HCT116 (cell line): ENCODE data around the gene PSMB5. TPM values are rescaled to one million over a fixed set of nuclear protein-coding genes. Genes with fewer than 3 reads are reported as not detected.

Source experiments
- ATAC-seq: fragments of 200-7000 bp; cut with Tn5 transposase; 2 replicates; pipeline ENCODE4 v1.9.1; 2020; ENCODE audit warnings: mild to moderate bottlenecking, moderate library complexity
- Bru-seq: library from RNA; stranded (reverse); fragments of 400-500 nt; gene quantifications from one replicate; lab custom pipeline; 2021; lab: Mats Ljungman, UMichigan
- BruChase-seq, 2 experiments: library from RNA; stranded (reverse); fragments of 400-500 nt; gene quantifications; one replicate each; lab custom pipeline; 2021; lab: Mats Ljungman, UMichigan
- BruUV-seq: library from RNA; stranded (reverse); fragments of 400-500 nt; replicated peaks from 2 replicates; lab custom pipeline; 2021; lab: Mats Ljungman, UMichigan
- CTCF ChIA-PET: fragments of 300-600 bp; sonication (Branson Sonifier 250); formaldehyde crosslinking; loops from one replicate; lab custom pipeline; 2021; ENCODE audit warnings: antibody characterized with exemption; lab: Charles Lee
- POLR2A ChIA-PET: fragments of 300-600, 350-600 bp; sonication (Branson Sonifier 250); formaldehyde crosslinking; loops from one replicate; lab custom pipeline; 2021; ENCODE audit warnings: antibody characterized with exemption; lab: Charles Lee
- RAD21 ChIA-PET, 2 experiments: fragments of 300-600 bp; sonication (Branson Sonifier 250); formaldehyde crosslinking; loops; one replicate each; lab custom pipeline; 2023; ENCODE audit warnings: low total read pairs in 2 of 2; ENCODE audit not compliant: uncharacterized antibody in 2 of 2, unreplicated experiment in 2 of 2, low non-redundant PET in 1 of 2; lab: Charles Lee
- DNase-seq: peaks from one replicate; pipeline ENCODE4 v3.0.0-alpha.2; 2010; ENCODE audit warnings: low read depth, low spot score
- H2AFZ ChIP-seq: fragments of 200-600 bp; shearing (Covaris generic), sonication (generic); 2 replicates; pipeline ENCODE4 v1.6.1; 2017; ENCODE audit warnings: low read depth, mixed run types, mixed read lengths, antibody characterized with exemption, low read length; ENCODE audit not compliant: poor library complexity, severe bottlenecking
- H3K27ac ChIP-seq: 2 replicates; pipeline ENCODE4 v1.5.1; 2012; ENCODE audit warnings: low read depth, low read length
- H3K27me3 ChIP-seq: fragments of 200-600 bp; sonication (generic); 2 replicates; pipeline ENCODE4 v1.6.1; 2016; ENCODE audit warnings: mixed run types, low read length, mixed read lengths; ENCODE audit not compliant: insufficient read depth
- H3K36me3 ChIP-seq, 2 experiments: fragments of 200-500 bp in 1 of 2; fragments of 200-600 bp in 1 of 2; sonication (Bioruptor generic) in 1 of 2; sonication (generic) in 1 of 2; 2 replicates each; pipeline versions ENCODE4 v1.5.1 to v1.6.1; 2014 to 2016; ENCODE audit warnings: low read length in 2 of 2, inconsistent platforms in 1 of 2, mixed read lengths in 1 of 2, mixed run types in 1 of 2; ENCODE audit not compliant: insufficient read depth in 2 of 2, control insufficient read depth in 1 of 2
- H3K4me1 ChIP-seq, 2 experiments: fragments of 200-600 bp in 1 of 2; sonication (generic) in 1 of 2; 2 replicates each; pipeline versions ENCODE4 v1.5.1 to v1.6.1; 2012 to 2017; ENCODE audit warnings: low read length in 2 of 2, inconsistent platforms in 1 of 2, mild to moderate bottlenecking in 1 of 2, mixed read lengths in 1 of 2, mixed run types in 1 of 2, moderate library complexity in 1 of 2; ENCODE audit not compliant: insufficient read depth in 2 of 2, control insufficient read depth in 1 of 2
- H3K4me2 ChIP-seq: fragments of 200-600 bp; sonication (generic); 2 replicates; pipeline ENCODE4 v1.6.1; 2017; ENCODE audit warnings: mixed run types, low read length, mixed read lengths
- H3K4me3 ChIP-seq, 2 experiments: fragments of 200-600 bp in 1 of 2; sonication (generic) in 1 of 2; replicated peaks in 1 of 2; 2 replicates each; pipeline ENCODE4 v1.5.1; 2011 to 2016; ENCODE audit warnings: low read length in 2 of 2, control low read depth in 1 of 2, low read depth in 1 of 2, mild to moderate bottlenecking in 1 of 2, mixed read lengths in 1 of 2, mixed run types in 1 of 2
- H3K79me2 ChIP-seq: fragments of 200-600 bp; sonication (generic); 2 replicates; pipeline ENCODE4 v1.6.1; 2017; ENCODE audit warnings: mild to moderate bottlenecking, mixed run types, low read length, moderate library complexity, mixed read lengths; ENCODE audit not compliant: insufficient read depth
- H3K9ac ChIP-seq: fragments of 200-600 bp; sonication (generic); 2 replicates; pipeline ENCODE4 v1.6.1; 2016; ENCODE audit warnings: low read length, mixed read lengths
- H3K9me2 ChIP-seq: fragments of 200-600 bp; sonication (generic), shearing (Covaris generic); 2 replicates; pipeline ENCODE4 v1.6.1; 2017; ENCODE audit warnings: mixed run types, mild to moderate bottlenecking, moderate library complexity; ENCODE audit not compliant: insufficient read depth
- H3K9me3 ChIP-seq, 2 experiments: fragments of 200-500 bp in 1 of 2; fragments of 200-600 bp in 1 of 2; sonication (Bioruptor generic) in 1 of 2; sonication (generic) in 1 of 2; 2 replicates each; pipeline ENCODE4 v1.6.1; 2014 to 2017; ENCODE audit warnings: low read length in 2 of 2, mixed read lengths in 2 of 2, inconsistent platforms in 1 of 2, low read depth in 1 of 2, mild to moderate bottlenecking in 1 of 2, mixed run types in 1 of 2, moderate library complexity in 1 of 2; ENCODE audit not compliant: control insufficient read depth in 1 of 2, insufficient read depth in 1 of 2
- H4K20me1 ChIP-seq: fragments of 200-600 bp; sonication (generic), shearing (Covaris generic); 2 replicates; pipeline ENCODE4 v1.6.1; 2017; ENCODE audit warnings: mixed run types, mild to moderate bottlenecking, moderate library complexity; ENCODE audit not compliant: insufficient read depth
- CBX3 ChIP-seq: IDR thresholded peaks from 2 replicates; pipeline ENCODE4 v1.6.1; 2012; ENCODE audit warnings: low read depth
- CEBPB ChIP-seq: IDR thresholded peaks from 2 replicates; pipeline ENCODE4 v1.6.1; 2012; ENCODE audit warnings: low read depth
- EGR1 ChIP-seq: IDR thresholded peaks from 2 replicates; pipeline ENCODE4 v1.6.1; 2012; ENCODE audit warnings: low read depth
- EZH2 ChIP-seq: fragments of 200-600 bp; sonication (generic); IDR thresholded peaks from 2 replicates; pipeline ENCODE4 v1.6.1; 2017; ENCODE audit warnings: antibody characterized with exemption, mixed run types
- EZH2phosphoT487 ChIP-seq: fragments of 200-600 bp; IDR thresholded peaks from 2 replicates; pipeline ENCODE4 v1.6.1; 2018; ENCODE audit warnings: antibody characterized with exemption, borderline replicate concordance
- FOSL1 ChIP-seq: IDR thresholded peaks from 2 replicates; pipeline ENCODE4 v1.6.1; 2012; ENCODE audit warnings: low read depth
- JUND ChIP-seq: IDR thresholded peaks from 2 replicates; pipeline ENCODE4 v1.6.1; 2012
- POLR2A ChIP-seq: IDR thresholded peaks from 2 replicates; pipeline ENCODE4 v1.7.0; 2011; ENCODE audit warnings: borderline replicate concordance; ENCODE audit not compliant: insufficient read depth, insufficient read length; ENCODE audit errors: extremely low read depth
- POLR2AphosphoS5 ChIP-seq: IDR thresholded peaks from 2 replicates; pipeline ENCODE4 v1.6.1; 2011; ENCODE audit warnings: mild to moderate bottlenecking, low read depth, low read length, moderate library complexity
- RAD21 ChIP-seq: IDR thresholded peaks from 2 replicates; pipeline ENCODE4 v1.6.1; 2012; ENCODE audit warnings: low read depth, mild to moderate bottlenecking
- REST ChIP-seq: IDR thresholded peaks from 2 replicates; pipeline ENCODE4 v1.6.1; 2012; ENCODE audit warnings: low read depth
- SIN3A ChIP-seq: IDR thresholded peaks from 2 replicates; pipeline ENCODE4 v1.6.1; 2012; ENCODE audit warnings: low read depth
- SP1 ChIP-seq: IDR thresholded peaks from 2 replicates; pipeline ENCODE4 v1.6.1; 2012; ENCODE audit warnings: low read depth
- SRF ChIP-seq: IDR thresholded peaks from 2 replicates; pipeline ENCODE4 v1.6.1; 2012; ENCODE audit warnings: low read depth
- TCF7L2 ChIP-seq: IDR thresholded peaks from 2 replicates; pipeline ENCODE4 v1.7.0; 2011; ENCODE audit warnings: borderline replicate concordance, inconsistent platforms; ENCODE audit not compliant: insufficient read depth, insufficient read length; ENCODE audit errors: extremely low read depth
- ZFX ChIP-seq: fragments of 450-650 bp; IDR thresholded peaks from 2 replicates; pipeline ENCODE4 v1.6.1; 2017
- ZNF274 ChIP-seq: fragments of 200-500 bp; sonication (Bioruptor generic); IDR thresholded peaks from 2 replicates; pipeline ENCODE4 v1.6.1; 2014; ENCODE audit warnings: mild to moderate bottlenecking, low read depth, low read length, inconsistent platforms
- intact Hi-C: fragments of 100-400 bp; cut with micrococcal nuclease; formaldehyde crosslinking; loops from 2 replicates; pipeline ENCODE4 v1.10.0; 2022
- long read RNA-seq: library from polyadenylated mRNA; unstranded; transcript quantifications from one replicate; pipeline ENCODE4 v2.0.0, GENCODE V29; 2021; ENCODE audit not compliant: unreplicated experiment
- polyA plus RNA-seq: library from polyadenylated mRNA; unstranded; fragments of >200 nt; gene quantifications from 2 replicates; pipeline ENCODE4 v1.2.1, GENCODE V29; 2012; ENCODE audit warnings: missing spikeins
- total RNA-seq: library from RNA; stranded (reverse); gene quantifications from one replicate; pipeline ENCODE4 v1.2.1, GENCODE V29; 2021; ENCODE audit not compliant: unreplicated experiment
- TF ChIP-seq, protein P1 (sequence below): IDR thresholded peaks from 2 replicates; pipeline ENCODE4 v1.6.1; 2012
- TF ChIP-seq, protein P2 (sequence below): IDR thresholded peaks from 2 replicates; pipeline ENCODE4 v1.6.1; 2012
- TF ChIP-seq, protein P3 (sequence below): IDR thresholded peaks from 2 replicates; pipeline ENCODE4 v1.6.1; 2011; ENCODE audit warnings: mild to moderate bottlenecking, low read length, moderate library complexity; ENCODE audit not compliant: insufficient replicate concordance; ENCODE audit errors: extremely low read depth

Gene PSMB5
- total RNA-seq (212 TPM), Bru-seq, nascent RNA (percentile 89 among the genes with signal in this experiment), BruChase-seq, experiment 1, labeled RNA remaining after a 6-hour chase (percentile 94 among the genes with signal in this experiment), BruChase-seq, experiment 2, labeled RNA remaining after a 2-hour chase (percentile 88 among the genes with signal in this experiment)
- 222 and 232 TPM in 2 replicates for polyA plus RNA-seq
- long read RNA-seq, transcript PSMB5-202 (3 exons, 1,294 nt): major isoform, 235 of 287 reads
- long read RNA-seq, transcript PSMB5-205 (4 exons, 1,117 nt): minor isoform, 8 of 287 reads
- long read RNA-seq, partial matches to known transcripts: 3 of 287 reads
- long read RNA-seq, other reads (novel, unspliced or antisense): 35 of 287 reads

DNA sequence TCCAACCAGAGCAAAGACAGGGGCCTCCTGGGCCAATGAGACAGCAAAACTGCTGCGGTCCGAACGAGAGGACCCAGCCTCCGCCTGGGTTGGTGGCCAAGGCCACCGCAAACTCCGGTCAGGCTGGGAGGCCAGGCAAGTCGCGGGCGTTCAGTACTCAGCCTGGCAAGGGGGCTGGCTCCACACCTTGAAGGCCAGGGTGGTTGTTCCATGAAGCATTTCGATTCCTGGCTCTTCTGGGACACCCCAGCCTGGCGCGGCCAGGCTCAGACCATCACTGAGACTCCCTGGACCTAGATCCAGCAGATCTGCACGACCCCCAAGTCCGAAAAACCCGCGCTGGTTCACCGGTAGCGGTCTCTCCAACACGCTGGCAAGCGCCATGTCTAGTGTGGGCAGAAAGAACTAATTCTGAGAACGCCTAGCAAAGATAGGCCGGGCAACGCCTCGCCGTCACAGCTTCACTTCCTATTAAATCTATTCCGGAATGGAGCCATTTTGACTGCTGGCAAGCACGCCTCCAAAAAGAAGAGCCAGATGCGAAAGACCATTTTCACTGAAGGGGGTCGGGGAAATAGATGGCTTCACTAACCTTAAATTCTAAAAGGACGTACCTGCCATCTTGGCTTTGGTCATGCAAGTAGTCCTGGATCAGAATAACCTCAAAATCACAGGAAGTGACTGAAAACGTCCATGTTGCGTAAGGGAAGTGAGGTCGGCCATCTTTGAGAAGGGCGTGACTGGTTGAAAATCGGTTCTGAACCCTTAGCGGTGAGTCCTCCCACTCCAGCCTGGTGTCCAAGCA is at the start of gene PSMB5:
Gene PSMB5 (minus strand): TSS at position 403 of the 805 bp plus-strand sequence. CDS start 19 bp downstream, at position 384.
- H3K9me2 ChIP-seq: no peaks in the 10 kb centered on the region
- peaks cover 10 to 18% of the 10 kb centered on the region in 2 experiments; a peak in 3 of 4 replicates for H3K4me1 ChIP-seq
- DNase-seq (peak; percentile 98), ATAC-seq (peak; percentile 93)
- no TSS peak for BruUV-seq
- H3K4me3 ChIP-seq: peak within 1 kb of the TSS; percentile 84 to 98
- H3K36me3 ChIP-seq: peaks cover 16 to 29% of the 10 kb centered on the region in 2 experiments
- H3K27me3 ChIP-seq: no peaks in the 10 kb centered on the region
- ChIA-PET CTCF (interaction anchor here (0.8 to 1.4 kb wide), 3 partner anchors 23 to 48 kb away, joined by 3 to 4 read pairs (median 4); no protein-coding TSS in a partner anchor), RAD21 (no interaction called here), POLR2A (interaction anchor here (1.2 kb wide), 1 partner anchor 27 kb away, joined by 4 read pairs; no protein-coding TSS in a partner anchor)
- intact Hi-C loops: no loop called here
- no peaks in the 10 kb centered on the region for H3K9me3 ChIP-seq
- peak within 1 kb of the TSS; percentile 54 for H2AFZ ChIP-seq
- H3K4me2 ChIP-seq: peak within 1 kb of the TSS; percentile 51
- H3K79me2 ChIP-seq: peaks cover 41% of the 10 kb centered on the region
- H3K27ac ChIP-seq: peak within 1 kb of the TSS; percentile 84
- no peaks in the 10 kb centered on the region for H4K20me1 ChIP-seq
- H3K9ac ChIP-seq: peak within 1 kb of the TSS; percentile 96
- TF ChIP-seq EZH2 (no peak), SRF (no peak; the same call in 1 of the 2 replicates), SP1 (no peak), TCF7L2 (no peak), ZNF274 (no peak), EGR1 (peak; percentile 96), REST (no peak), POLR2AphosphoS5 (peak; percentile 88), CBX3 (0 out of 2 replicates have a peak, but pooled peaks have one; percentile 51), ZFX (peak; percentile 92), CEBPB (no peak; the same call in 1 of the 2 replicates), JUND (no peak), SIN3A (peak; percentile 64; the same call in 1 of the 2 replicates), EZH2phosphoT487 (no peak), POLR2A (peak; percentile 85), FOSL1 (no peak), RAD21 (no peak)
- TF ChIP-seq, protein P1, sequence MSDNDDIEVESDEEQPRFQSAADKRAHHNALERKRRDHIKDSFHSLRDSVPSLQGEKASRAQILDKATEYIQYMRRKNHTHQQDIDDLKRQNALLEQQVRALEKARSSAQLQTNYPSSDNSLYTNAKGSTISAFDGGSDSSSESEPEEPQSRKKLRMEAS: no peak
- TF ChIP-seq, protein P2, sequence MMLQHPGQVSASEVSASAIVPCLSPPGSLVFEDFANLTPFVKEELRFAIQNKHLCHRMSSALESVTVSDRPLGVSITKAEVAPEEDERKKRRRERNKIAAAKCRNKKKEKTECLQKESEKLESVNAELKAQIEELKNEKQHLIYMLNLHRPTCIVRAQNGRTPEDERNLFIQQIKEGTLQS: no peak
- TF ChIP-seq, protein P3, sequence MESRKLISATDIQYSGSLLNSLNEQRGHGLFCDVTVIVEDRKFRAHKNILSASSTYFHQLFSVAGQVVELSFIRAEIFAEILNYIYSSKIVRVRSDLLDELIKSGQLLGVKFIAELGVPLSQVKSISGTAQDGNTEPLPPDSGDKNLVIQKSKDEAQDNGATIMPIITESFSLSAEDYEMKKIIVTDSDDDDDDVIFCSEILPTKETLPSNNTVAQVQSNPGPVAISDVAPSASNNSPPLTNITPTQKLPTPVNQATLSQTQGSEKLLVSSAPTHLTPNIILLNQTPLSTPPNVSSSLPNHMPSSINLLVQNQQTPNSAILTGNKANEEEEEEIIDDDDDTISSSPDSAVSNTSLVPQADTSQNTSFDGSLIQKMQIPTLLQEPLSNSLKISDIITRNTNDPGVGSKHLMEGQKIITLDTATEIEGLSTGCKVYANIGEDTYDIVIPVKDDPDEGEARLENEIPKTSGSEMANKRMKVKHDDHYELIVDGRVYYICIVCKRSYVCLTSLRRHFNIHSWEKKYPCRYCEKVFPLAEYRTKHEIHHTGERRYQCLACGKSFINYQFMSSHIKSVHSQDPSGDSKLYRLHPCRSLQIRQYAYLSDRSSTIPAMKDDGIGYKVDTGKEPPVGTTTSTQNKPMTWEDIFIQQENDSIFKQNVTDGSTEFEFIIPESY: no peak
